ENCODE measurements around the gene CA10. TPM values are rescaled to one million over a fixed set of nuclear protein-coding genes. Genes with fewer than 3 reads are reported as not detected.

The CA10 gene
- total and polyA plus RNA-seq, 2 donors (not counting 1 experiment from before 2014, with no cell fraction given) = not detected

DNA sequence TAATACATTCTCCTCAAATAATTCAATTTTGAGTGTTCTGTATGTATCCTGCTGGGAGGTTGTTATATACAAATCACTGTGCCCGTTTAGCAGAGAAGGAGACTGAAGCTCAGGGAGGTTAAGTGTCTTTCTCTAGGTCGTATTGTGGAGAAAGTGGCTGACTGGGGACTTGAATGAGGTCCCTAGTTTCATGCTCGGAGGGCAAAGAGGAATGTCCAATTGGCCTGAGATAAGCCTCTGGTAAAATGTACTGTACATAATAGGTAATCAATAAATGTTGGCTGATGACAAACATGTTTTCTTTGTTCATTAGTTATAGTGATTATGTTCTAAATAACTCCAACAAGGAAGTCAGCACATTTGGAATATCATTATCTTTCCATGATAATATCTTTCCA is 455.6 kb downstream of the CA10 start:
- Histone ChIP-seq H2AFZ (ENCODE audit: low read length) (no peak overlapping the region), H4K20me1 (ENCODE audit: control insufficient read depth, extremely low read depth, insufficient read depth, low read length) (no peaks in the 10 kb centered on the region), H3K9me3 (ENCODE audit: control insufficient read depth, insufficient read depth, low read depth, low read length) (no peaks in the 10 kb centered on the region), H3K27me3 (ENCODE audit: control insufficient read depth, insufficient read depth, low read length) (no peaks in the 10 kb centered on the region), H3K4me1 (ENCODE audit: control insufficient read depth, extremely low read depth, insufficient read depth, low read length) (no peaks in the 10 kb centered on the region), H3K79me2 (ENCODE audit: control insufficient read depth, insufficient read depth, low read length) (no peaks in the 10 kb centered on the region), H3K4me3 (replicated peaks in 1 of 4; ENCODE audit: control extremely low read depth in 1 of 4, insufficient read depth in 1 of 4, low read depth in 3 of 4, low read length in 4 of 4) (no peak overlapping the region), H3K9ac (ENCODE audit: insufficient read depth, low read length) (no peak overlapping the region), H3K4me2 (ENCODE audit: extremely low read depth, insufficient read depth, low read length) (no peak overlapping the region), H3K36me3 (ENCODE audit: control insufficient read depth, insufficient read depth, low read length) (no peaks in the 10 kb centered on the region), H3K27ac (ENCODE audit: insufficient read depth, low read length) (no peak overlapping the region)
- TF ChIP-seq EZH2 (IDR thresholded peaks at IDR 0.05; ENCODE audit: low read length, missing control alignments) = no peak
- TF ChIP-seq, protein P1, sequence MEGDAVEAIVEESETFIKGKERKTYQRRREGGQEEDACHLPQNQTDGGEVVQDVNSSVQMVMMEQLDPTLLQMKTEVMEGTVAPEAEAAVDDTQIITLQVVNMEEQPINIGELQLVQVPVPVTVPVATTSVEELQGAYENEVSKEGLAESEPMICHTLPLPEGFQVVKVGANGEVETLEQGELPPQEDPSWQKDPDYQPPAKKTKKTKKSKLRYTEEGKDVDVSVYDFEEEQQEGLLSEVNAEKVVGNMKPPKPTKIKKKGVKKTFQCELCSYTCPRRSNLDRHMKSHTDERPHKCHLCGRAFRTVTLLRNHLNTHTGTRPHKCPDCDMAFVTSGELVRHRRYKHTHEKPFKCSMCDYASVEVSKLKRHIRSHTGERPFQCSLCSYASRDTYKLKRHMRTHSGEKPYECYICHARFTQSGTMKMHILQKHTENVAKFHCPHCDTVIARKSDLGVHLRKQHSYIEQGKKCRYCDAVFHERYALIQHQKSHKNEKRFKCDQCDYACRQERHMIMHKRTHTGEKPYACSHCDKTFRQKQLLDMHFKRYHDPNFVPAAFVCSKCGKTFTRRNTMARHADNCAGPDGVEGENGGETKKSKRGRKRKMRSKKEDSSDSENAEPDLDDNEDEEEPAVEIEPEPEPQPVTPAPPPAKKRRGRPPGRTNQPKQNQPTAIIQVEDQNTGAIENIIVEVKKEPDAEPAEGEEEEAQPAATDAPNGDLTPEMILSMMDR (conservative IDR thresholded peaks at IDR 0.05 in 1 of 2, IDR thresholded peaks at IDR 0.05 in 1 of 2; ENCODE audit: low read depth in 1 of 2, low read length in 2 of 2) = no peak
- DNase-seq (ENCODE audit: low read depth in 2 of 2) = no peak

DNA sequence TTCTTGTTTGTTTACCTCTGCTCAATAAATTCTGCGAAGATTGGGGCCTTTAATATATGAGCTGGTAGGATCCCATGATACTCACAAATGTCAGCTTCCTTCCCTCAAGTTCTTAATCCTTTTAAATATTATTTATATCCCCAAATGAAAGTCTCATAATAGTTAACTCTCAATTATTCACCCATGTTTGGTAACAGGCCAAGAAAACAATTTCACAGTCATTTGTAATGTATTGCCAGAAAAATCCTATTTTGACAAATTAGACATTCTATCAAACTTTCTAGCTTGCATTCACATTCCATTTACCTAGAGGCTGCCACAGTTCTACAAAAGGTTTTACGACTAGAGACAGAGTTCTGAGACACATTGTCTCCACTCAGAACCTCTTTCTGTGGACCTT is 457.0 kb downstream of the CA10 start:
- no peaks in the 10 kb centered on the region for H3K36me3 ChIP-seq (ENCODE audit: control insufficient read depth, insufficient read depth, low read length)
- no peaks in the 10 kb centered on the region for H3K9me3 ChIP-seq (ENCODE audit: control insufficient read depth, insufficient read depth, low read depth, low read length)
- no peak for DNase-seq (ENCODE audit: low read depth in 2 of 2)
- H3K27ac ChIP-seq (ENCODE audit: insufficient read depth, low read length) = no peak overlapping the region
- no peak overlapping the region for H3K4me3 ChIP-seq (replicated peaks in 1 of 4; ENCODE audit: control extremely low read depth in 1 of 4, insufficient read depth in 1 of 4, low read depth in 3 of 4, low read length in 4 of 4)
- no peak overlapping the region for H3K4me2 ChIP-seq (ENCODE audit: extremely low read depth, insufficient read depth, low read length)
- no peaks in the 10 kb centered on the region for H3K27me3 ChIP-seq (ENCODE audit: control insufficient read depth, insufficient read depth, low read length)
- H3K79me2 ChIP-seq (ENCODE audit: control insufficient read depth, insufficient read depth, low read length) = no peaks in the 10 kb centered on the region
- no peak overlapping the region for H2AFZ ChIP-seq (ENCODE audit: low read length)
- H3K4me1 ChIP-seq (ENCODE audit: control insufficient read depth, extremely low read depth, insufficient read depth, low read length) = no peaks in the 10 kb centered on the region
- H3K9ac ChIP-seq (ENCODE audit: insufficient read depth, low read length) = no peak overlapping the region
- H4K20me1 ChIP-seq (ENCODE audit: control insufficient read depth, extremely low read depth, insufficient read depth, low read length) = no peaks in the 10 kb centered on the region
- no peak for TF ChIP-seq EZH2 (IDR thresholded peaks at IDR 0.05; ENCODE audit: low read length, missing control alignments)
- TF ChIP-seq, protein P1 (conservative IDR thresholded peaks at IDR 0.05 in 1 of 2, IDR thresholded peaks at IDR 0.05 in 1 of 2; ENCODE audit: low read depth in 1 of 2, low read length in 2 of 2) = no peak

DNA sequence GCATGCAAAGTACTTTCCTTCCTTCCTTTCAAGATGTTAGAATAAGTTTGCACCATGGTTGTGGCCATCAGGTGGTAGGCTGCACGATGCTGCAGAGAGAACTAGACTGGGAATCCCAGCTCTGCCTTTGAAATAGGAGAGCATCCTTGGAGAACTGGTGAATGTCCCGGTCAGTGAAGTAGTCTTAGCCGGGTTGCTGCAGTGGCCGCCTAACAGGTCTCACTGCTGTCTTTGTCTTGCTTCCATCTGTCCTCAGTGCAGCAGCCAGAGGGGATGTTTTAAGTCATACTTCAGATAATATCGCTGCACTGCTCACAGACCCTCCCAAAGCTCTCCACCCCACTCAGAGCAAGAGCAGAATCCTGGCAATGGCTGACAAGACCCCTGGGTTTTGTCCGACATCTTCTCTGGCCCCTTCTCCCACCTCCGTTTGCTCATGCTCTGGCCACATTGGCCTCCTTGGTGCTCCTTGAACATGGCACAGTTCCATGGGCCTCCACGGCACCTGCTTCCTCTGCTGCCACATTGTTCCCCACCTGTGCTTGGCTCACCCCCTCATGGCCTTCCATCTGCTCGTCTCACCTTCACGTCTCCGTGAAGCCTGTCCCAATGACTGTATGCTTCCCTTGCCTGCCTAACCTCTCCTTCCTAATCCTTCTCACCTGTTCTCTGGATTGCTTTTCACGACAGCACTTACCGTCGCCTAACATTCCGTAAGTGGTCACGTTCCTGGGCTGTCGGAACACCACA is 458.3 kb downstream of the CA10 start:
- no peaks in the 10 kb centered on the region for H3K36me3 ChIP-seq (ENCODE audit: control insufficient read depth, insufficient read depth, low read length)
- H4K20me1 ChIP-seq (ENCODE audit: control insufficient read depth, extremely low read depth, insufficient read depth, low read length) = no peaks in the 10 kb centered on the region
- TF ChIP-seq EZH2 (IDR thresholded peaks at IDR 0.05; ENCODE audit: low read length, missing control alignments) = no peak
- TF ChIP-seq, protein P1 (conservative IDR thresholded peaks at IDR 0.05 in 1 of 2, IDR thresholded peaks at IDR 0.05 in 1 of 2; ENCODE audit: low read depth in 1 of 2, low read length in 2 of 2) = no peak
- H3K27ac ChIP-seq (ENCODE audit: insufficient read depth, low read length) = no peak overlapping the region
- no peaks in the 10 kb centered on the region for H3K27me3 ChIP-seq (ENCODE audit: control insufficient read depth, insufficient read depth, low read length)
- no peaks in the 10 kb centered on the region for H3K4me1 ChIP-seq (ENCODE audit: control insufficient read depth, extremely low read depth, insufficient read depth, low read length)
- H3K9me3 ChIP-seq (ENCODE audit: control insufficient read depth, insufficient read depth, low read depth, low read length) = no peaks in the 10 kb centered on the region
- H3K4me3 ChIP-seq (replicated peaks in 1 of 4; ENCODE audit: control extremely low read depth in 1 of 4, insufficient read depth in 1 of 4, low read depth in 3 of 4, low read length in 4 of 4) = no peak overlapping the region
- no peak overlapping the region for H3K9ac ChIP-seq (ENCODE audit: insufficient read depth, low read length)
- DNase-seq (ENCODE audit: low read depth in 2 of 2) = no peak
- H2AFZ ChIP-seq (ENCODE audit: low read length) = no peak overlapping the region
- no peak overlapping the region for H3K4me2 ChIP-seq (ENCODE audit: extremely low read depth, insufficient read depth, low read length)
- no peaks in the 10 kb centered on the region for H3K79me2 ChIP-seq (ENCODE audit: control insufficient read depth, insufficient read depth, low read length)
